Liver (tissue), 9 donors: Measurements from ENCODE around the gene NAT10. TPM values are rescaled to one million over a fixed set of nuclear protein-coding genes. Genes with fewer than 3 reads are reported as not detected.
"Not testable (repeated sequence)": the region's sequence is repeated elsewhere in the genome, so short reads cannot be mapped to it uniquely, and the experiment has no call there.

ENCODE experiments used
- DNase-seq: peaks from one replicate; pipeline ENCODE4 v3.0.0-alpha.2; 2017; ENCODE audit warnings: low spot score
- H3K27ac ChIP-seq, 2 donors: one replicate each; pipeline ENCODE4 v1.7.0; 2013; ENCODE audit warnings: inconsistent platforms in 2 of 2, low read length in 2 of 2, control low read depth in 1 of 2, low read depth in 1 of 2, mild to moderate bottlenecking in 1 of 2
- H3K27me3 ChIP-seq, 4 donors: one replicate each; pipeline versions ENCODE4 v1.6.1 to v1.7.0; 2013; ENCODE audit warnings: low read length in 3 of 4, inconsistent platforms in 1 of 4, mild to moderate bottlenecking in 1 of 4, moderate library complexity in 1 of 4; ENCODE audit not compliant: control insufficient read depth in 4 of 4, insufficient read depth in 4 of 4
- H3K36me3 ChIP-seq, 4 donors: one replicate each; pipeline versions ENCODE4 v1.6.1 to v1.7.0; 2013; ENCODE audit warnings: low read length in 3 of 4, mild to moderate bottlenecking in 3 of 4, low read depth in 1 of 4, moderate library complexity in 1 of 4; ENCODE audit not compliant: control insufficient read depth in 4 of 4, insufficient read depth in 3 of 4
- H3K4me1 ChIP-seq, 4 donors: one replicate each; pipeline versions ENCODE4 v1.6.1 to v1.7.0; 2013; ENCODE audit warnings: low read length in 3 of 4, mild to moderate bottlenecking in 3 of 4, moderate library complexity in 1 of 4; ENCODE audit not compliant: control insufficient read depth in 4 of 4, insufficient read depth in 4 of 4
- H3K4me3 ChIP-seq, 3 donors: one replicate each; pipeline versions ENCODE4 v1.6.1 to v1.7.0; 2013; ENCODE audit warnings: low read length in 3 of 3, control low read depth in 1 of 3, low read depth in 1 of 3, mild to moderate bottlenecking in 1 of 3
- H3K9ac ChIP-seq, 2 donors: one replicate each; pipeline ENCODE4 v1.7.0; 2013; ENCODE audit warnings: low read length in 2 of 2, mild to moderate bottlenecking in 2 of 2, moderate library complexity in 2 of 2, control low read depth in 1 of 2, low read depth in 1 of 2
- H3K9me3 ChIP-seq, 4 donors: one replicate each; pipeline versions ENCODE4 v1.6.1 to v1.7.0; 2013; ENCODE audit warnings: low read length in 3 of 4; ENCODE audit not compliant: control insufficient read depth in 4 of 4
- ATF3 ChIP-seq: IDR thresholded peaks from 2 replicates; pipeline ENCODE4 v1.6.1; 2016; ENCODE audit warnings: antibody characterized with exemption
- EGR1 ChIP-seq, 2 donors: IDR thresholded peaks; 2 replicates each; pipeline ENCODE4 v1.6.1; 2016 to 2018; ENCODE audit warnings: antibody characterized with exemption in 2 of 2, low read depth in 2 of 2
- FOXA1 ChIP-seq: IDR thresholded peaks from 2 replicates; pipeline ENCODE4 v1.6.1; 2016; ENCODE audit warnings: antibody characterized with exemption
- FOXA2 ChIP-seq: IDR thresholded peaks from 2 replicates; pipeline ENCODE4 v1.6.1; 2016; ENCODE audit warnings: antibody characterized with exemption
- GABPA ChIP-seq, 2 donors: IDR thresholded peaks in 1 of 2; conservative IDR thresholded peaks in 1 of 2; 2 replicates each; pipeline ENCODE4 v1.6.1; 2016; ENCODE audit warnings: antibody characterized with exemption in 2 of 2, mild to moderate bottlenecking in 1 of 2, moderate library complexity in 1 of 2
- HNF4A ChIP-seq, 2 donors: conservative IDR thresholded peaks; 2 replicates each; pipeline ENCODE4 v1.6.1; 2016; ENCODE audit warnings: antibody characterized with exemption in 2 of 2, mild to moderate bottlenecking in 2 of 2
- HNF4G ChIP-seq: IDR thresholded peaks from 2 replicates; pipeline ENCODE4 v1.6.1; 2016; ENCODE audit warnings: antibody characterized with exemption
- JUND ChIP-seq, 2 donors: IDR thresholded peaks; 2 replicates each; pipeline ENCODE4 v1.6.1; 2016; ENCODE audit warnings: antibody characterized with exemption in 2 of 2
- MAX ChIP-seq: IDR thresholded peaks from 2 replicates; pipeline ENCODE4 v1.6.1; 2016; ENCODE audit warnings: antibody characterized with exemption
- NR2F2 ChIP-seq: IDR thresholded peaks from 2 replicates; pipeline ENCODE4 v1.6.1; 2016; ENCODE audit warnings: antibody characterized with exemption
- RAD21 ChIP-seq, 2 donors: IDR thresholded peaks; 2 replicates each; pipeline ENCODE4 v1.6.1; 2016; ENCODE audit warnings: antibody characterized with exemption in 2 of 2, mild to moderate bottlenecking in 2 of 2
- RXRA ChIP-seq, 2 donors: IDR thresholded peaks; 2 replicates each; pipeline ENCODE4 v1.6.1; 2017 to 2018; ENCODE audit warnings: antibody characterized with exemption in 2 of 2, mild to moderate bottlenecking in 1 of 2
- SP1 ChIP-seq: IDR thresholded peaks from 2 replicates; pipeline ENCODE4 v1.6.1; 2018; ENCODE audit warnings: antibody characterized with exemption, mild to moderate bottlenecking
- TAF1 ChIP-seq: conservative IDR thresholded peaks from 2 replicates; pipeline ENCODE4 v1.6.1; 2016; ENCODE audit warnings: antibody characterized with exemption, mild to moderate bottlenecking
- YY1 ChIP-seq: IDR thresholded peaks from 2 replicates; pipeline ENCODE4 v1.6.1; 2016; ENCODE audit warnings: antibody characterized with exemption, mild to moderate bottlenecking
- WGBS: extraction: QIAGEN DNeasy Blood & Tissue Kit; methylation state at CpG from one replicate; pipeline ENCODE4 v1.1.7; 2013; 5-methylcytosine and 5-hydroxymethylcytosine counted together
- polyA plus RNA-seq, 2 donors: library from polyadenylated mRNA; stranded (reverse) in 1 of 2; unstranded in 1 of 2; fragments of 200-250 nt in 1 of 2; fragments of >200 nt in 1 of 2; fragmentation: Nextera tagmentation in 1 of 2; extraction: Ambion mirVana in 1 of 2; gene quantifications; one replicate each; pipeline versions ENCODE4 v1.2.1 to v1.2.3, GENCODE V29; 2013 to 2015
- total RNA-seq, 2 donors: library from RNA; depleted of rRNA; stranded (reverse); fragments of >200 nt; gene quantifications; one replicate each; pipeline ENCODE4 v1.2.3, GENCODE V29; 2014
- TF ChIP-seq, protein P1 (sequence below): IDR thresholded peaks from 2 replicates; pipeline ENCODE4 v1.6.1; 2016; ENCODE audit warnings: antibody characterized with exemption
- TF ChIP-seq, protein P2 (sequence below): IDR thresholded peaks from 2 replicates; pipeline ENCODE4 v1.6.1; 2016; ENCODE audit warnings: antibody characterized with exemption, mild to moderate bottlenecking
- TF ChIP-seq, protein P3 (sequence below): fragments of 150-350 bp; IDR thresholded peaks from 2 replicates; pipeline ENCODE4 v1.5.1; 2017; ENCODE audit warnings: improper control_type of control experiment, low read depth, low read length; ENCODE audit not compliant: missing input control
- donor health status: healthy.
- donor health status: healthy.
- donor health status: healthy.
- donor health status: healthy.
- donor health status: healthy.

The NAT10 gene
- total and polyA plus RNA-seq, 4 donors = 9.1 to 14.0 (median 13.5) TPM

- TF ChIP-seq GABPA (IDR thresholded peaks at IDR 0.05 in 1 of 2, conservative IDR thresholded peaks at IDR 0.05 in 1 of 2) = no peak
- TF ChIP-seq NR2F2 = no peak
- TF ChIP-seq YY1 = no peak
- no peak for TF ChIP-seq HNF4A (conservative IDR thresholded peaks at IDR 0.05)
- TF ChIP-seq RAD21 (IDR thresholded peaks at IDR 0.05) = no peak
- Histone ChIP-seq H3K9ac (no peak overlapping the region), H3K27ac (no peak overlapping the region), H3K4me3 (no peak overlapping the region), H3K4me1 (no peaks in the 10 kb centered on the region), H3K36me3 (peaks cover 18 to 86% (median 79%) of the 10 kb centered on the region in 4 donors), H3K27me3 (no peaks in the 10 kb centered on the region), H3K9me3 (no peaks in the 10 kb centered on the region)
- WGBS = 92% methylated on average over 4 of the region's 4 CpGs
- DNase-seq = no peak
Observed at GRCh38 chr11:34086554-34087283, 18.7 kb upstream of the NAT10 start.

DNA sequence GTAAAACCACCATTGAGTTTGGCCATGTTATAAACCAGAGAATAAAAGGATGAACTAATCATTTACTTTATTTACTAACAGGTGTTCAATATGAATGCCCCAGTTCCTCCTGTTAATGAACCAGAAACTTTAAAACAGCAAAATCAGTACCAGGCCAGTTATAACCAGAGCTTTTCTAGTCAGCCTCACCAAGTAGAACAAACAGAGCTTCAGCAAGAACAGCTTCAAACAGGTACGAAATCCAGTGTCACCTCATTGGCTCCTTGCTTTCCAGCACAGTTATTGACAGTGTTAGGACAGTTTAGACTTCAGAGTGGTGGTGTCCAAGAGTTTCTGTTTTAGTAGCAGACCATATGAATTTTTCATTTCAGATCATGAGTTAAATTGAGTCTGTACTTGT is 13.6 kb upstream of the NAT10 start:
- 85% methylated on average over 1 of the region's 1 CpG for WGBS
- H3K4me1 ChIP-seq = no peaks in the 10 kb centered on the region
- TF ChIP-seq FOXA2 (no peak), NR2F2 (no peak), ATF3 (no peak), EGR1 (IDR thresholded peaks at IDR 0.05; ENCODE audit: low read depth in 2 of 2) (no peak), HNF4A (conservative IDR thresholded peaks at IDR 0.05) (no peak), MAX (no peak), RAD21 (IDR thresholded peaks at IDR 0.05) (no peak), JUND (IDR thresholded peaks at IDR 0.05) (no peak), SP1 (no peak), YY1 (no peak), TAF1 (no peak), FOXA1 (no peak), RXRA (IDR thresholded peaks at IDR 0.05) (no peak), GABPA (IDR thresholded peaks at IDR 0.05 in 1 of 2, conservative IDR thresholded peaks at IDR 0.05 in 1 of 2) (no peak), HNF4G (no peak)
- TF ChIP-seq, protein P1, sequence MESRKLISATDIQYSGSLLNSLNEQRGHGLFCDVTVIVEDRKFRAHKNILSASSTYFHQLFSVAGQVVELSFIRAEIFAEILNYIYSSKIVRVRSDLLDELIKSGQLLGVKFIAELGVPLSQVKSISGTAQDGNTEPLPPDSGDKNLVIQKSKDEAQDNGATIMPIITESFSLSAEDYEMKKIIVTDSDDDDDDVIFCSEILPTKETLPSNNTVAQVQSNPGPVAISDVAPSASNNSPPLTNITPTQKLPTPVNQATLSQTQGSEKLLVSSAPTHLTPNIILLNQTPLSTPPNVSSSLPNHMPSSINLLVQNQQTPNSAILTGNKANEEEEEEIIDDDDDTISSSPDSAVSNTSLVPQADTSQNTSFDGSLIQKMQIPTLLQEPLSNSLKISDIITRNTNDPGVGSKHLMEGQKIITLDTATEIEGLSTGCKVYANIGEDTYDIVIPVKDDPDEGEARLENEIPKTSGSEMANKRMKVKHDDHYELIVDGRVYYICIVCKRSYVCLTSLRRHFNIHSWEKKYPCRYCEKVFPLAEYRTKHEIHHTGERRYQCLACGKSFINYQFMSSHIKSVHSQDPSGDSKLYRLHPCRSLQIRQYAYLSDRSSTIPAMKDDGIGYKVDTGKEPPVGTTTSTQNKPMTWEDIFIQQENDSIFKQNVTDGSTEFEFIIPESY = no peak
- TF ChIP-seq, protein P2, sequence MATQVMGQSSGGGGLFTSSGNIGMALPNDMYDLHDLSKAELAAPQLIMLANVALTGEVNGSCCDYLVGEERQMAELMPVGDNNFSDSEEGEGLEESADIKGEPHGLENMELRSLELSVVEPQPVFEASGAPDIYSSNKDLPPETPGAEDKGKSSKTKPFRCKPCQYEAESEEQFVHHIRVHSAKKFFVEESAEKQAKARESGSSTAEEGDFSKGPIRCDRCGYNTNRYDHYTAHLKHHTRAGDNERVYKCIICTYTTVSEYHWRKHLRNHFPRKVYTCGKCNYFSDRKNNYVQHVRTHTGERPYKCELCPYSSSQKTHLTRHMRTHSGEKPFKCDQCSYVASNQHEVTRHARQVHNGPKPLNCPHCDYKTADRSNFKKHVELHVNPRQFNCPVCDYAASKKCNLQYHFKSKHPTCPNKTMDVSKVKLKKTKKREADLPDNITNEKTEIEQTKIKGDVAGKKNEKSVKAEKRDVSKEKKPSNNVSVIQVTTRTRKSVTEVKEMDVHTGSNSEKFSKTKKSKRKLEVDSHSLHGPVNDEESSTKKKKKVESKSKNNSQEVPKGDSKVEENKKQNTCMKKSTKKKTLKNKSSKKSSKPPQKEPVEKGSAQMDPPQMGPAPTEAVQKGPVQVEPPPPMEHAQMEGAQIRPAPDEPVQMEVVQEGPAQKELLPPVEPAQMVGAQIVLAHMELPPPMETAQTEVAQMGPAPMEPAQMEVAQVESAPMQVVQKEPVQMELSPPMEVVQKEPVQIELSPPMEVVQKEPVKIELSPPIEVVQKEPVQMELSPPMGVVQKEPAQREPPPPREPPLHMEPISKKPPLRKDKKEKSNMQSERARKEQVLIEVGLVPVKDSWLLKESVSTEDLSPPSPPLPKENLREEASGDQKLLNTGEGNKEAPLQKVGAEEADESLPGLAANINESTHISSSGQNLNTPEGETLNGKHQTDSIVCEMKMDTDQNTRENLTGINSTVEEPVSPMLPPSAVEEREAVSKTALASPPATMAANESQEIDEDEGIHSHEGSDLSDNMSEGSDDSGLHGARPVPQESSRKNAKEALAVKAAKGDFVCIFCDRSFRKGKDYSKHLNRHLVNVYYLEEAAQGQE = no peak
- TF ChIP-seq, protein P3, sequence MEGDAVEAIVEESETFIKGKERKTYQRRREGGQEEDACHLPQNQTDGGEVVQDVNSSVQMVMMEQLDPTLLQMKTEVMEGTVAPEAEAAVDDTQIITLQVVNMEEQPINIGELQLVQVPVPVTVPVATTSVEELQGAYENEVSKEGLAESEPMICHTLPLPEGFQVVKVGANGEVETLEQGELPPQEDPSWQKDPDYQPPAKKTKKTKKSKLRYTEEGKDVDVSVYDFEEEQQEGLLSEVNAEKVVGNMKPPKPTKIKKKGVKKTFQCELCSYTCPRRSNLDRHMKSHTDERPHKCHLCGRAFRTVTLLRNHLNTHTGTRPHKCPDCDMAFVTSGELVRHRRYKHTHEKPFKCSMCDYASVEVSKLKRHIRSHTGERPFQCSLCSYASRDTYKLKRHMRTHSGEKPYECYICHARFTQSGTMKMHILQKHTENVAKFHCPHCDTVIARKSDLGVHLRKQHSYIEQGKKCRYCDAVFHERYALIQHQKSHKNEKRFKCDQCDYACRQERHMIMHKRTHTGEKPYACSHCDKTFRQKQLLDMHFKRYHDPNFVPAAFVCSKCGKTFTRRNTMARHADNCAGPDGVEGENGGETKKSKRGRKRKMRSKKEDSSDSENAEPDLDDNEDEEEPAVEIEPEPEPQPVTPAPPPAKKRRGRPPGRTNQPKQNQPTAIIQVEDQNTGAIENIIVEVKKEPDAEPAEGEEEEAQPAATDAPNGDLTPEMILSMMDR = no peak
- H3K4me3 ChIP-seq = no peak overlapping the region
- peaks cover 26 to 87% (median 76%) of the 10 kb centered on the region in 4 donors for H3K36me3 ChIP-seq
- no peak overlapping the region for H3K9ac ChIP-seq
- no peak overlapping the region for H3K27ac ChIP-seq
- H3K27me3 ChIP-seq = no peaks in the 10 kb centered on the region
- no peak for DNase-seq
- no peaks in the 10 kb centered on the region for H3K9me3 ChIP-seq

GRCh38 chr11:34094900-34095299 is 10.5 kb upstream of the NAT10 start:
- H3K4me3 ChIP-seq, H3K9ac ChIP-seq, H3K9me3 ChIP-seq, H3K27ac ChIP-seq, DNase-seq, H3K4me1 ChIP-seq, H3K27me3 ChIP-seq: not testable (repeated sequence)
- WGBS = 95% methylated on average over 2 of the region's 2 CpGs
- H3K36me3 ChIP-seq = peaks cover 26 to 93% (median 88%) of the 10 kb centered on the region in 4 donors
